Heart right ventricle (tissue), 16 donors: ENCODE measurements around the gene ADAMTS3. TPM values are rescaled to one million over a fixed set of nuclear protein-coding genes. Genes with fewer than 3 reads are reported as not detected.

Experiments
- ATAC-seq, 8 donors: fragments of 200-7000 bp; cut with Tn5 transposase; one replicate each; pipeline ENCODE4 v1.9.1; 2020; ENCODE audit warnings: mild to moderate bottlenecking in 8 of 8, moderate library complexity in 8 of 8, moderate number of reproducible peaks in 1 of 8
- DNase-seq, 2 donors: peaks; one replicate each; pipeline ENCODE4 v3.0.0-alpha.2; 2020
- H3K27ac ChIP-seq, 10 donors: fragments of 200-600 bp; sonication (generic) in 2 of 10; one replicate each; pipeline versions ENCODE4 v1.5.0 to v1.8.0; 2020 to 2022; ENCODE audit warnings: mild to moderate bottlenecking in 3 of 10
- H3K27me3 ChIP-seq, 7 donors: fragments of 200-600 bp; one replicate each; pipeline ENCODE4 v1.8.0; 2021 to 2022; ENCODE audit warnings: mild to moderate bottlenecking in 2 of 7
- H3K36me3 ChIP-seq, 9 donors: fragments of 200-600 bp; sonication (generic) in 1 of 9; one replicate each; pipeline versions ENCODE4 v1.5.0 to v1.8.0; 2020 to 2022; ENCODE audit warnings: mild to moderate bottlenecking in 2 of 9
- H3K4me1 ChIP-seq, 9 donors: fragments of 200-600 bp; sonication (generic) in 1 of 9; one replicate each; pipeline versions ENCODE4 v1.5.0 to v1.8.0; 2020 to 2022; ENCODE audit warnings: mild to moderate bottlenecking in 4 of 9
- H3K4me3 ChIP-seq, 10 donors: fragments of 200-600 bp; sonication (generic) in 2 of 10; one replicate each; pipeline versions ENCODE4 v1.5.0 to v1.8.0; 2020 to 2022; ENCODE audit warnings: mild to moderate bottlenecking in 7 of 10, moderate library complexity in 2 of 10
- H3K9me3 ChIP-seq, 11 donors: fragments of 200-600 bp in 10 of 11; sonication (generic) in 2 of 11; one replicate each; pipeline versions ENCODE4 v1.5.0 to v1.8.0; 2013 to 2022; ENCODE audit warnings: mild to moderate bottlenecking in 2 of 11, control low read depth in 1 of 11, moderate library complexity in 1 of 11
- CTCF ChIP-seq, 9 donors: fragments of 200-600 bp; sonication (generic) in 2 of 9; IDR thresholded peaks; one replicate each; pipeline versions ENCODE4 v1.5.0 to v1.8.0; 2021 to 2022; ENCODE audit warnings: antibody characterized with exemption in 9 of 9, mild to moderate bottlenecking in 5 of 9, moderate library complexity in 1 of 9
- WGBS, 2 donors: extraction: QIAGEN DNeasy Blood & Tissue Kit; methylation state at CpG; one replicate each; pipeline ENCODE4 v1.1.7; 2013; ENCODE audit warnings: inconsistent platforms in 1 of 2; 5-methylcytosine and 5-hydroxymethylcytosine counted together
- intact Hi-C, 10 donors: fragments of 100-400 bp; cut with DNase I; formaldehyde crosslinking; loops; one replicate each; pipeline versions ENCODE4 v1.11.1 to v1.14.2; 2022
- polyA plus RNA-seq, 2 donors: library from polyadenylated mRNA; stranded (reverse); fragments of 200-250 nt; gene quantifications; one replicate each; pipeline ENCODE4 v1.2.3, GENCODE V29; 2013
- total RNA-seq, 10 donors: library from RNA; stranded (reverse); fragmentation: NEBNext Ultra II Directional in 3 of 10; extraction: Animal tissue kit (Norgen Biotek cat#: 25700) in 3 of 10; gene quantifications; one replicate each; pipeline versions ENCODE4 v1.2.1 to v1.2.4, GENCODE V29; 2021 to 2023
- donor health status: Arrhythmogenic right ventricular cardiomyopathy.
- donor health status: ischemic (EF 13 %, LVEDD 7.1; RV severe dilation, severe dysfunction).
- donor health status: healthy with polysubstance abuse.
- donor health status: DM: no; HTN: yes; CAD: no.
- donor health status: DM: no; HTN: no; CAD: no.
- donor health status: ischemic (EF 25% LVEDD 6.9; RV normal size, moderate dysfunction).
- donor health status: ischemic (EF 25% LVEDD 5.7; RV mildly dilated, moderate dysfunction).
- donor health status: healthy.
- donor health status: DM: yes; HTN: yes; CAD: no.
- donor health status: Ischemic cardiomyopathy.
- donor health status: ischemic (EF 35%, LVEDD 5.7; RV mildly dilated, moderate dysfunction).
- donor health status: nonischemic (EF 11% LVEDD 7.7; RV severe dilation, severe dysfunction).
- donor health status: DM: yes; HTN: yes; CAD: no.
- donor health status: PGD.
- donor health status: ischemic (EF 29% LVEDD 5.4; RV normal size, mild dysfunction).
- donor health status: nonischemic (EF 23%, LVEDD 6.1; RV moderate dilation, normal function).

Gene ADAMTS3
- total and polyA plus RNA-seq, 12 donors, result 0.23 to 1.1 (median 0.54) TPM

GRCh38 chr4:72442147-72442546 lies 126.9 kb downstream of the ADAMTS3 start:
- no peaks in the 10 kb centered on the region for H3K27me3 ChIP-seq
- H3K4me3 ChIP-seq, result no peak overlapping the region
- no peaks in the 10 kb centered on the region for H3K36me3 ChIP-seq
- 66 to 73% methylated on average over 2 of the region's 2 CpGs for WGBS, 2 donors
- intact Hi-C loops, result no loop called here
- H3K27ac ChIP-seq, result no peak overlapping the region
- H3K9me3 ChIP-seq, result no peaks in the 10 kb centered on the region
- ATAC-seq, result no peak
- TF ChIP-seq CTCF (IDR thresholded peaks at IDR 0.05), result no peak
- H3K4me1 ChIP-seq, result no peaks in the 10 kb centered on the region
- DNase-seq, result no peak

GRCh38 chr4:72440386-72440785 lies 128.6 kb downstream of the ADAMTS3 start:
- TF ChIP-seq CTCF (IDR thresholded peaks at IDR 0.05), result no peak
- Histone ChIP-seq H3K27ac (no peak overlapping the region), H3K36me3 (no peaks in the 10 kb centered on the region), H3K9me3 (no peaks in the 10 kb centered on the region), H3K4me3 (no peak overlapping the region), H3K4me1 (no peaks in the 10 kb centered on the region), H3K27me3 (no peaks in the 10 kb centered on the region)
- 64 to 68% methylated on average over 1 of the region's 1 CpG for WGBS, 2 donors
- DNase-seq, result no peak
- intact Hi-C loops, result no loop called here
- no peak for ATAC-seq

GRCh38 chr4:72432975-72433374 lies 136.0 kb downstream of the ADAMTS3 start:
- H3K36me3 ChIP-seq, result no peaks in the 10 kb centered on the region
- H3K4me3 ChIP-seq, result no peak overlapping the region
- WGBS, 2 donors, result 64 to 65% methylated on average over 2 of the region's 2 CpGs
- DNase-seq, result no peak
- no peak for TF ChIP-seq CTCF (IDR thresholded peaks at IDR 0.05)
- intact Hi-C loops, result no loop called here
- no peak for ATAC-seq
- H3K4me1 ChIP-seq, result no peaks in the 10 kb centered on the region
- H3K27ac ChIP-seq, result no peak overlapping the region
- no peaks in the 10 kb centered on the region for H3K9me3 ChIP-seq
- H3K27me3 ChIP-seq, result no peaks in the 10 kb centered on the region

- WGBS, 2 donors, result 66 to 72% methylated on average over 7 of the region's 7 CpGs
- H3K4me3 ChIP-seq, result no peak overlapping the region
- no peak for DNase-seq
- H3K27ac ChIP-seq, result no peak overlapping the region
- H3K4me1 ChIP-seq, result no peaks in the 10 kb centered on the region
- TF ChIP-seq CTCF (IDR thresholded peaks at IDR 0.05), result no peak
- H3K36me3 ChIP-seq, result no peaks in the 10 kb centered on the region
- H3K9me3 ChIP-seq, result no peaks in the 10 kb centered on the region
- no peak for ATAC-seq
- intact Hi-C loops, result no loop called here
- H3K27me3 ChIP-seq, result no peaks in the 10 kb centered on the region
These were observed 136.7 kb downstream of the ADAMTS3 start for GRCh38 chr4:72432282-72432681.

- Histone ChIP-seq H3K27me3 (no peaks in the 10 kb centered on the region), H3K9me3 (no peaks in the 10 kb centered on the region)
These were observed 138.0 kb downstream of the ADAMTS3 start for GRCh38 chr4:72430988-72431387.

More at GRCh38 chr4:72430988-72431387, 138.0 kb downstream of the ADAMTS3 start:
- no peak overlapping the region for H3K27ac ChIP-seq
- H3K4me1 ChIP-seq, result no peaks in the 10 kb centered on the region
- intact Hi-C loops, result no loop called here
- no peak for TF ChIP-seq CTCF (IDR thresholded peaks at IDR 0.05)
- WGBS, 2 donors, result 96 to 97% methylated on average over 5 of the region's 5 CpGs
- H3K4me3 ChIP-seq, result no peak overlapping the region
- H3K36me3 ChIP-seq, result no peaks in the 10 kb centered on the region
- no peak for DNase-seq
- ATAC-seq, result no peak
